IPS DF 6.9 (cell line): ENCODE data around the gene GRM7.

ENCODE experiments used
- DNase-seq: peaks from one replicate; pipeline ENCODE4 v3.0.0-alpha.2; 2013; ENCODE audit warnings: low read depth, low spot score
- H3K27ac ChIP-seq: one replicate; pipeline ENCODE4 v1.5.1; 2013; ENCODE audit warnings: low read length, control low read depth
- H3K27me3 ChIP-seq: 2 replicates; pipeline ENCODE4 v1.6.1; 2013; ENCODE audit warnings: mild to moderate bottlenecking, low read length; ENCODE audit not compliant: control insufficient read depth, insufficient read depth
- H3K36me3 ChIP-seq: 2 replicates; pipeline ENCODE4 v1.6.1; 2013; ENCODE audit warnings: low read length; ENCODE audit not compliant: control insufficient read depth, insufficient read depth
- H3K4me1 ChIP-seq: 2 replicates; pipeline ENCODE4 v1.6.1; 2013; ENCODE audit warnings: low read length; ENCODE audit not compliant: control insufficient read depth, insufficient read depth
- H3K4me3 ChIP-seq: 2 replicates; pipeline ENCODE4 v1.5.1; 2013; ENCODE audit warnings: mild to moderate bottlenecking, low read length
- H3K9me3 ChIP-seq: 2 replicates; pipeline ENCODE4 v1.6.1; 2013; ENCODE audit warnings: low read length, inconsistent platforms; ENCODE audit not compliant: control insufficient read depth, insufficient read depth
- whole genome bisulfite sequencing: extraction: QIAGEN DNeasy Blood & Tissue Kit; methylation state at CpG from one replicate; pipeline ENCODE4 v1.1.7; 2013; ENCODE audit warnings: mixed read lengths, missing lambda C conversion rate; ENCODE audit not compliant: insufficient read length, insufficient coverage; 5-methylcytosine and 5-hydroxymethylcytosine counted together

The GRM7 gene

GRCh38 chr3:7209098-7209497, 348.2 kb downstream of the GRM7 start:
- Histone ChIP-seq H3K4me3 (no peak overlapping the region), H3K27me3 (no peaks in the 10 kb centered on the region), H3K36me3 (no peaks in the 10 kb centered on the region), H3K27ac (no peak overlapping the region), H3K9me3 (no peaks in the 10 kb centered on the region), H3K4me1 (no peaks in the 10 kb centered on the region)
- no peak for DNase-seq

- no peaks in the 10 kb centered on the region for H3K36me3 ChIP-seq
- no peaks in the 10 kb centered on the region for H3K27me3 ChIP-seq
- H3K27ac ChIP-seq = no peak overlapping the region
- no peak for DNase-seq
- H3K4me1 ChIP-seq = no peaks in the 10 kb centered on the region
- H3K9me3 ChIP-seq = no peaks in the 10 kb centered on the region
- no CpG with 5 or more reads among the region's 5 CpGs for WGBS
- H3K4me3 ChIP-seq = no peak overlapping the region
Observed at GRCh38 chr3:7211740-7212139, 350.8 kb downstream of the GRM7 start.

GRCh38 chr3:7215706-7216105, 354.8 kb downstream of the GRM7 start:
- no peaks in the 10 kb centered on the region; the same call in 1 of the 2 replicates for H3K9me3 ChIP-seq
- no peaks in the 10 kb centered on the region for H3K4me1 ChIP-seq
- H3K27me3 ChIP-seq = no peaks in the 10 kb centered on the region
- H3K4me3 ChIP-seq = no peak overlapping the region
- WGBS = no CpG with 5 or more reads among the region's 3 CpGs
- DNase-seq = no peak
- H3K36me3 ChIP-seq = no peaks in the 10 kb centered on the region
- H3K27ac ChIP-seq = no peak overlapping the region

GRCh38 chr3:7226393-7226792, 365.5 kb downstream of the GRM7 start:
- Histone ChIP-seq H3K9me3 (no peaks in the 10 kb centered on the region; the same call in 1 of the 2 replicates), H3K27me3 (no peaks in the 10 kb centered on the region), H3K4me3 (no peak overlapping the region), H3K36me3 (no peaks in the 10 kb centered on the region), H3K4me1 (no peaks in the 10 kb centered on the region), H3K27ac (no peak overlapping the region)
- no peak for DNase-seq
- WGBS = no CpG with 5 or more reads among the region's 4 CpGs

GRCh38 chr3:7238565-7239295, 377.8 kb downstream of the GRM7 start:
- H3K27me3 ChIP-seq = no peaks in the 10 kb centered on the region
- no peak for DNase-seq
- WGBS = no CpG with 5 or more reads among the region's 1 CpG
- no peak overlapping the region for H3K4me3 ChIP-seq
- 0 out of 2 replicates have a peak, but pooled peaks cover 1% of the 10 kb centered on the region for H3K9me3 ChIP-seq
- no peaks in the 10 kb centered on the region for H3K36me3 ChIP-seq
- no peaks in the 10 kb centered on the region for H3K4me1 ChIP-seq
- no peak overlapping the region for H3K27ac ChIP-seq

- Histone ChIP-seq H3K36me3 (no peaks in the 10 kb centered on the region), H3K27me3 (no peaks in the 10 kb centered on the region), H3K9me3 (no peaks in the 10 kb centered on the region), H3K4me1 (no peaks in the 10 kb centered on the region), H3K4me3 (no peak overlapping the region), H3K27ac (no peak overlapping the region)
- no CpG with 5 or more reads among the region's 4 CpGs for WGBS
- DNase-seq = no peak
Observed at GRCh38 chr3:7241584-7242302, 380.8 kb downstream of the GRM7 start.

- no peaks in the 10 kb centered on the region for H3K4me1 ChIP-seq
- no peaks in the 10 kb centered on the region for H3K36me3 ChIP-seq
- no peaks in the 10 kb centered on the region for H3K9me3 ChIP-seq
- H3K27me3 ChIP-seq = no peaks in the 10 kb centered on the region
- H3K4me3 ChIP-seq = no peak overlapping the region
- no peak for DNase-seq
- H3K27ac ChIP-seq = no peak overlapping the region
Observed at GRCh38 chr3:7242303-7242635, 381.4 kb downstream of the GRM7 start.

- Histone ChIP-seq H3K36me3 (no peaks in the 10 kb centered on the region), H3K27ac (no peak overlapping the region), H3K4me3 (no peak overlapping the region), H3K27me3 (no peaks in the 10 kb centered on the region), H3K9me3 (no peaks in the 10 kb centered on the region), H3K4me1 (no peaks in the 10 kb centered on the region)
- WGBS = 100% methylated on average over 1 of the region's 5 CpGs
- no peak for DNase-seq
Observed at GRCh38 chr3:7249493-7250076, 388.7 kb downstream of the GRM7 start.

- Histone ChIP-seq H3K9me3 (no peaks in the 10 kb centered on the region; the same call in 1 of the 2 replicates), H3K4me3 (no peak overlapping the region), H3K36me3 (no peaks in the 10 kb centered on the region), H3K27ac (no peak overlapping the region), H3K27me3 (no peaks in the 10 kb centered on the region), H3K4me1 (no peaks in the 10 kb centered on the region)
- WGBS = no CpG with 5 or more reads among the region's 2 CpGs
- no peak for DNase-seq
Observed at GRCh38 chr3:7254251-7254650, 393.3 kb downstream of the GRM7 start.

- no peak overlapping the region for H3K4me3 ChIP-seq
- no peaks in the 10 kb centered on the region for H3K27me3 ChIP-seq
- H3K4me1 ChIP-seq = no peaks in the 10 kb centered on the region
- DNase-seq = no peak
- no peaks in the 10 kb centered on the region for H3K36me3 ChIP-seq
- H3K27ac ChIP-seq = no peak overlapping the region
- H3K9me3 ChIP-seq = no peaks in the 10 kb centered on the region; the same call in 1 of the 2 replicates
- no CpG with 5 or more reads among the region's 1 CpG for WGBS
Observed at GRCh38 chr3:7260975-7261374, 400.1 kb downstream of the GRM7 start.
